Breast epithelium (tissue), 4 donors: Measurements from ENCODE around the gene DHRS13. TPM values are rescaled to one million over a fixed set of nuclear protein-coding genes. Genes with fewer than 3 reads are reported as not detected.
"Not testable (repeated sequence)": the region's sequence is repeated elsewhere in the genome, so short reads cannot be mapped to it uniquely, and the experiment has no call there.

Experiments used
- DNase-seq, 2 donors: peaks; one replicate each; pipeline ENCODE4 v3.0.0-alpha.2; 2019; ENCODE audit warnings: low spot score in 2 of 2
- H3K27ac ChIP-seq, 2 donors: fragments of 200-600 bp; sonication (generic) in 1 of 2; one replicate each; pipeline ENCODE4 v1.5.1; 2016 to 2019; ENCODE audit warnings: mild to moderate bottlenecking in 1 of 2
- H3K27me3 ChIP-seq, 2 donors: fragments of 200-600 bp; sonication (generic) in 1 of 2; one replicate each; pipeline versions ENCODE4 v1.5.1 to v1.6.0; 2017 to 2019; ENCODE audit warnings: control low read depth in 1 of 2, mild to moderate bottlenecking in 1 of 2
- H3K36me3 ChIP-seq: fragments of 200-600 bp; one replicate; pipeline ENCODE4 v1.5.1; 2019
- H3K4me1 ChIP-seq, 2 donors: fragments of 200-600 bp; sonication (generic); one replicate each; pipeline ENCODE4 v1.5.1; 2016 to 2019; ENCODE audit warnings: control low read depth in 1 of 2
- H3K4me3 ChIP-seq, 3 donors: fragments of 200-600 bp; sonication (generic); 1 replicate in 2 of 3; 2 replicates in 1 of 3; pipeline ENCODE4 v1.5.1; 2016 to 2019; ENCODE audit warnings: mild to moderate bottlenecking in 3 of 3, moderate library complexity in 2 of 3
- H3K9me3 ChIP-seq, 2 donors: fragments of 200-600 bp; sonication (generic) in 1 of 2; one replicate each; pipeline ENCODE4 v1.5.1; 2016 to 2019; ENCODE audit warnings: control low read depth in 1 of 2
- POLR2A ChIP-seq: fragments of 450-650 bp; IDR thresholded peaks from one replicate; pipeline ENCODE4 v1.6.1; 2016; ENCODE audit warnings: antibody characterized with exemption, mild to moderate bottlenecking, moderate library complexity
- POLR2AphosphoS5 ChIP-seq, 3 donors: sonication (generic); formaldehyde crosslinking; IDR thresholded peaks; one replicate each; pipeline ENCODE4 v1.6.1; 2017; ENCODE audit warnings: antibody characterized with exemption in 3 of 3
- intact Hi-C: fragments of 100-400 bp; cut with DNase I; formaldehyde crosslinking; loops from one replicate; pipeline ENCODE4 v1.15.1; 2023; ENCODE audit warnings: low total_unique reads
- total RNA-seq, 3 donors: library from RNA; depleted of rRNA; stranded (reverse); fragments of >200 nt; gene quantifications; one replicate each; pipeline ENCODE4 v1.1.0, GENCODE V29; 2016
- TF ChIP-seq, protein P1 (sequence below), 3 donors: fragments of 450-650 bp; IDR thresholded peaks; one replicate each; pipeline ENCODE4 v1.5.1; 2016 to 2017; ENCODE audit warnings: antibody characterized with exemption in 3 of 3, mild to moderate bottlenecking in 3 of 3, moderate library complexity in 3 of 3

Gene DHRS13
- total RNA-seq, 3 donors from 2014 or later = 3.2 to 20.6 (median 14.2) TPM

DNA sequence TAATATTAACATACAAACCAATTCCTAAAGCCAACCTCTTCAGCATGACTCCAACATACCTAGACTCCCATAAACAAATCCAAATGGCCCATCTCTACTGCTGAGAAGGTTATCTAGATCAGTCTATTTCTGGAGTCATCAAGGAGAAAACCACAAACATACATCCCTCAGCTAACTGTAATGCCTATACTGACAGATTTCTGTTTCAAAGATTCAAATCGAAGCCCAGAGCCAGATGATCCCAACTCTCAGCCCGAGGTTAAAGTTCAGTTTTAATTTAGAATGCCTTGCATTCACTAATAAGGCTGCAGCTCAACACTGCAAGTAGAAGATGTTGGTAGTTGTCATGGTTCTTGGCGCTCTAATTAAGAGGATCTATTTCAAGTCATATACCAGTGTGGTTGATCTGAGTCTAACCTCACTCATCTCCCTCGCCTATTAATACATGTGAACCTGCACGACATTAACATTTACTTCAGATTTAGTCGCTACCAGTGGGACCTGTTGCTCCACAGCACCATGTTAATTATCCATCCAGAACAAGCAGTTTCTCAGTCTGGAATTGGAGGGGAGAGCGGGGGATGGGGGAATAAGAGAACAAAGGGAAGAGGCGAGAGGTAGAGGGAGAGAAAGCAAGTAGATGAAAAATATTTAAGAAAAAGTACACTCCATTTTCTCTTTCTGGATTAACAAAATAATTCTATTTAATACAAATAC is 33.0 kb upstream of the DHRS13 start:
- intact Hi-C loops = no loop called here
- Histone ChIP-seq H3K27me3 (no peaks in the 10 kb centered on the region), H3K4me1 (peaks cover 0 to 25% of the 10 kb centered on the region in 2 donors), H3K36me3 (no peaks in the 10 kb centered on the region), H3K9me3 (no peaks in the 10 kb centered on the region), H3K4me3 (no peak overlapping the region), H3K27ac (peak overlapping the region; percentile 45 to 80)
- TF ChIP-seq POLR2A (no peak), POLR2AphosphoS5 (IDR thresholded peaks at IDR 0.05) (no peak)
- TF ChIP-seq, protein P1, sequence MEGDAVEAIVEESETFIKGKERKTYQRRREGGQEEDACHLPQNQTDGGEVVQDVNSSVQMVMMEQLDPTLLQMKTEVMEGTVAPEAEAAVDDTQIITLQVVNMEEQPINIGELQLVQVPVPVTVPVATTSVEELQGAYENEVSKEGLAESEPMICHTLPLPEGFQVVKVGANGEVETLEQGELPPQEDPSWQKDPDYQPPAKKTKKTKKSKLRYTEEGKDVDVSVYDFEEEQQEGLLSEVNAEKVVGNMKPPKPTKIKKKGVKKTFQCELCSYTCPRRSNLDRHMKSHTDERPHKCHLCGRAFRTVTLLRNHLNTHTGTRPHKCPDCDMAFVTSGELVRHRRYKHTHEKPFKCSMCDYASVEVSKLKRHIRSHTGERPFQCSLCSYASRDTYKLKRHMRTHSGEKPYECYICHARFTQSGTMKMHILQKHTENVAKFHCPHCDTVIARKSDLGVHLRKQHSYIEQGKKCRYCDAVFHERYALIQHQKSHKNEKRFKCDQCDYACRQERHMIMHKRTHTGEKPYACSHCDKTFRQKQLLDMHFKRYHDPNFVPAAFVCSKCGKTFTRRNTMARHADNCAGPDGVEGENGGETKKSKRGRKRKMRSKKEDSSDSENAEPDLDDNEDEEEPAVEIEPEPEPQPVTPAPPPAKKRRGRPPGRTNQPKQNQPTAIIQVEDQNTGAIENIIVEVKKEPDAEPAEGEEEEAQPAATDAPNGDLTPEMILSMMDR (IDR thresholded peaks at IDR 0.05) = no peak
- no peak for DNase-seq

DNA sequence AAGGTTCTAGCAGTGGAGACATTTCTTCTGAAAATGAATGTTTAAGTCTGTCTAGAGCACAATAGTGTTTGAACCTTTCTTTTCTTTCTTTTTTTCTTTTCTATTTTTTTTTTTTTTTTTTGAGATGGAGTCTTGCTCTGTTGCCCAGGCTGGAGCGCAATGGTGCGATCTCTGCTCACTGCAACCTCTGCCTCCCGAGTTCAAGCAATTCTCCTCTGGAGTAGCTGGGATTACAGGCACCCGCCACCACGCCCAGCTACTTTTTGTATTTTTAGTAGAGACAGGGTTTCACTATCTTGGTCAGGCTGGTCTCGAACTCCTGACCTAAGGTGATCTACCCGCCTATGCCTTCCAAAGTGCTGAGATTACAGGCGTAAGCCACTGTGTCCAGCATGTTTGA is 31.6 kb upstream of the DHRS13 start:
- H3K9me3 ChIP-seq, H3K27me3 ChIP-seq, H3K36me3 ChIP-seq, H3K4me3 ChIP-seq, intact Hi-C loops, H3K27ac ChIP-seq, DNase-seq: not testable (repeated sequence)
- peaks cover 0 to 16% of the 10 kb centered on the region in 2 donors for H3K4me1 ChIP-seq

DNA sequence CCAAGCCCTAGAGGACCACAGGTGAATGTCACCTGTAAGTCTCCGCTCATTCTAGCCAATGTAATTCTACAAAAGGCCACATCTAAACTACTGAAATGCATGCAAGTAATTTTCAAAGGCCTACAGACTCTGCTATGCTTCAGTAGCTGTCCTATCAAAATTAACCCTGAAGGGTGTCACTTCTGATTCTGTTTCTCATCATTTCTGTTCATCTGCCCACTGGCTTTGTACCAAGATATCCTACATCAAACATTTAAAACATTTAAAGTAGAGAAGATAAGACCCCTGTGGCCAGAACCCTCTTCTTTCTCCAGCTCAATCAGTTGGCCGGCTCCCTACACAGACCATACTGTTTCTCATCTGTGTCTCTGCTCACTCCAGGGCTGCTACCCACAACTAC is 26.9 kb upstream of the DHRS13 start:
- H3K27ac ChIP-seq = no peak overlapping the region
- no peak overlapping the region for H3K4me3 ChIP-seq
- TF ChIP-seq, protein P1 (IDR thresholded peaks at IDR 0.05) = no peak
- TF ChIP-seq POLR2AphosphoS5 (IDR thresholded peaks at IDR 0.05) = no peak
- no peak for TF ChIP-seq POLR2A
- DNase-seq = no peak
- H3K36me3 ChIP-seq = no peaks in the 10 kb centered on the region
- intact Hi-C loops = no loop called here
- peaks cover 0 to 14% of the 10 kb centered on the region in 2 donors for H3K4me1 ChIP-seq
- no peaks in the 10 kb centered on the region for H3K9me3 ChIP-seq
- no peaks in the 10 kb centered on the region for H3K27me3 ChIP-seq

DNA sequence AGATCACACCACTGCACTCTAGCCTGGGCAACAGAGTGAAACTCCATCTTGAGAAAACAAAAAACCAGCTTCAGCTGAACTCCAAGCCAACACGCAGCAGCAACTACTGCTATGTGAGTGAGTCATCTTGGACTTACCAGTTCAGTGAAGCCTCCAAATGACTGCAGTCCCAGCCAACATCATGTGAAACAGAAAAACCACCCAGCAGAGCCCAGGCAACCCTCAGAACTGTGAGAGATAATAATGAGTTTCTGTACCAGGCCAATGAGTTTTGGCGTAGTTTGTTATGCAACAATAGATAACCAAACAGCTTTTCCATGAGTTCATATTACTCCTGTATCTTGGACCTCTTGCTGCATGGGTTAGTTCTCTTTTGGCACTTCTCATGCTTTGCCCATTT is 25.2 kb upstream of the DHRS13 start:
- H3K36me3 ChIP-seq = no peaks in the 10 kb centered on the region
- peaks cover 0 to 14% of the 10 kb centered on the region in 2 donors for H3K4me1 ChIP-seq
- H3K27me3 ChIP-seq = no peaks in the 10 kb centered on the region
- intact Hi-C loops = no loop called here
- TF ChIP-seq POLR2A (no peak), POLR2AphosphoS5 (IDR thresholded peaks at IDR 0.05) (no peak)
- TF ChIP-seq, protein P1 (IDR thresholded peaks at IDR 0.05) = no peak
- no peaks in the 10 kb centered on the region for H3K9me3 ChIP-seq
- DNase-seq = no peak
- peak overlapping the region in 1 of 2 donors; percentile 89 for H3K27ac ChIP-seq
- H3K4me3 ChIP-seq = no peak overlapping the region

DNA sequence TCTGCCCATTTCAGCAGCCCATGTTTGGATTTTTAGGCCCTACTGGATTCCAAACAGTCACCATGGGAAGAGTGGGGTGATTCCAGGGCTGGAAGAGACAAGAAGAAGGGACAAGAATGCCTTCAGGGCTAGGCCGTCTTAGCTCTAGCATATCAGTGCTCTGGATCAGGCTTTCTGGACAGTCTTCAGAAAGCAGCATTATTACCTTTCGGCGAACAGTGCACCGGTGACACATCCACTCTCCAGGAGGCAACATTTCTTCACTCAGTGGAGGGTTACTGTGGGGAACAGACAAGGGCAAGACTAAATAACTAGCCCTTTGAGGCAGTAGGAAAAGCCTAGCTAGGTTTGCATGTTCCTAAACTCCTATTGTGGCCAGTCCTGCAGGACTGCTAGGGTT is 23.9 kb upstream of the DHRS13 start:
- no peak overlapping the region for H3K4me3 ChIP-seq
- TF ChIP-seq POLR2AphosphoS5 (IDR thresholded peaks at IDR 0.05) (no peak), POLR2A (no peak)
- TF ChIP-seq, protein P1 (IDR thresholded peaks at IDR 0.05) = no peak
- H3K4me1 ChIP-seq = peaks cover 0 to 14% of the 10 kb centered on the region in 2 donors
- H3K36me3 ChIP-seq = no peaks in the 10 kb centered on the region
- peak in 1 of 2 donors; percentile 56 for DNase-seq
- intact Hi-C loops = no loop called here
- no peaks in the 10 kb centered on the region for H3K9me3 ChIP-seq
- no peaks in the 10 kb centered on the region for H3K27me3 ChIP-seq
- peak overlapping the region; percentile 82 to 89 for H3K27ac ChIP-seq
